HPDE6-E6E7 (cell line): ENCODE results near the gene YIF1A.
"Not testable (repeated sequence)": the region's sequence is repeated elsewhere in the genome, so short reads cannot be mapped to it uniquely, and the experiment has no call there.

Source experiments
- DNase-seq: peaks from one replicate; pipeline ENCODE4 v3.0.0; 2011; ENCODE audit warnings: missing footprints; ENCODE audit errors: extremely low spot score

The YIF1A gene

GRCh38 chr11:66311965-66312548 lies 23.1 kb upstream of the YIF1A start:
- peak; percentile 86 for DNase-seq

GRCh38 chr11:66311470-66311964 lies 22.6 kb upstream of the YIF1A start:
- no peak for DNase-seq

- DNase-seq: not testable (repeated sequence)
These were observed 22.0 kb upstream of the YIF1A start for GRCh38 chr11:66310803-66311440.

- no peak for DNase-seq
These were observed 21.4 kb upstream of the YIF1A start for GRCh38 chr11:66310324-66310723.

- DNase-seq: no peak
These were observed 20.5 kb upstream of the YIF1A start for GRCh38 chr11:66309475-66309874.

GRCh38 chr11:66302656-66303055 lies 13.7 kb upstream of the YIF1A start:
- DNase-seq: no peak

GRCh38 chr11:66299186-66299585 lies 10.2 kb upstream of the YIF1A start:
- no peak for DNase-seq

- DNase-seq: no peak
These were observed 8.7 kb upstream of the YIF1A start for GRCh38 chr11:66297610-66298009.

- DNase-seq: no peak
These were observed 6.0 kb upstream of the YIF1A start for GRCh38 chr11:66294626-66295620.

- no peak for DNase-seq
These were observed 5.1 kb upstream of the YIF1A start for GRCh38 chr11:66293777-66294625.

GRCh38 chr11:66293352-66293751 lies 4.4 kb upstream of the YIF1A start:
- DNase-seq: no peak

GRCh38 chr11:66292543-66293332 lies 3.8 kb upstream of the YIF1A start:
- no peak for DNase-seq

GRCh38 chr11:66291706-66292542 lies 3.0 kb upstream of the YIF1A start, which contains the start of gene TMEM151A:
TSS of gene TMEM151A (plus strand) at chr11:66291894. CDS start at chr11:66292014, 120 bp downstream.
- DNase-seq: no peak

- DNase-seq: no peak
These were observed 2.4 kb upstream of the YIF1A start for GRCh38 chr11:66291303-66291705.

- DNase-seq: no peak
These were observed 1.3 kb upstream of the YIF1A start for GRCh38 chr11:66290330-66290621.

GRCh38 chr11:66289548-66290329 lies 796 bp upstream of the YIF1A start:
- no peak for DNase-seq

- no peak for DNase-seq
These were observed 863 bp downstream of the YIF1A start for GRCh38 chr11:66287889-66288670.

GRCh38 chr11:66287211-66287888 lies 1.6 kb downstream of the YIF1A start:
- DNase-seq: no peak
